Measurements from ENCODE around the gene PADI4.

PADI4 gene

DNA sequence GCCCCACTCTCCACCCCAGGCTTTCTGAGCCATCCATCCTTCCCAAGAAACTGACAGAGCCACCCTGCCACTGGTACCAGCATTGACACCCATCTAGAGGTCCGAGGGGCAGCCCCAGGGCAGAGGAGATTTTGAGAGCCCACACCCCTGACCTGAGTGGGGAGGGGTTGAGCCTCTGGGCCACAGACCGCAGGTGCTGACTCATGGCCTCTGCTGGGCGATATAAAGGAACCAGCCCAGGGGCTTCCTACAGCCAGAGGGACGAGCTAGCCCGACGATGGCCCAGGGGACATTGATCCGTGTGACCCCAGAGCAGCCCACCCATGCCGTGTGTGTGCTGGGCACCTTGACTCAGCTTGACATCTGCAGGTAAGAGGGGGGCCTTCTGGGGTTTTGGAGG, at the start of gene PADI4:
Gene PADI4 (plus strand): TSS at position 252 of the 400 bp plus-strand sequence. CDS start 26 bp downstream, at position 278.
- no peak within 1 kb of the TSS for H3K4me3 ChIP-seq (replicated peaks; ENCODE audit: low read depth, low read length)
- no peak for DNase-seq (ENCODE audit: extremely low read depth, low read depth)
- TF ChIP-seq, protein P1, sequence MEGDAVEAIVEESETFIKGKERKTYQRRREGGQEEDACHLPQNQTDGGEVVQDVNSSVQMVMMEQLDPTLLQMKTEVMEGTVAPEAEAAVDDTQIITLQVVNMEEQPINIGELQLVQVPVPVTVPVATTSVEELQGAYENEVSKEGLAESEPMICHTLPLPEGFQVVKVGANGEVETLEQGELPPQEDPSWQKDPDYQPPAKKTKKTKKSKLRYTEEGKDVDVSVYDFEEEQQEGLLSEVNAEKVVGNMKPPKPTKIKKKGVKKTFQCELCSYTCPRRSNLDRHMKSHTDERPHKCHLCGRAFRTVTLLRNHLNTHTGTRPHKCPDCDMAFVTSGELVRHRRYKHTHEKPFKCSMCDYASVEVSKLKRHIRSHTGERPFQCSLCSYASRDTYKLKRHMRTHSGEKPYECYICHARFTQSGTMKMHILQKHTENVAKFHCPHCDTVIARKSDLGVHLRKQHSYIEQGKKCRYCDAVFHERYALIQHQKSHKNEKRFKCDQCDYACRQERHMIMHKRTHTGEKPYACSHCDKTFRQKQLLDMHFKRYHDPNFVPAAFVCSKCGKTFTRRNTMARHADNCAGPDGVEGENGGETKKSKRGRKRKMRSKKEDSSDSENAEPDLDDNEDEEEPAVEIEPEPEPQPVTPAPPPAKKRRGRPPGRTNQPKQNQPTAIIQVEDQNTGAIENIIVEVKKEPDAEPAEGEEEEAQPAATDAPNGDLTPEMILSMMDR (IDR thresholded peaks at IDR 0.05; ENCODE audit: low read depth, low read length, missing control alignments) = no peak

GRCh38 chr1:17258758-17259130, 49.3 kb upstream of the PADI4 start:
- TF ChIP-seq, protein P1 (IDR thresholded peaks at IDR 0.05; ENCODE audit: low read depth, low read length, missing control alignments) = no peak
- H3K4me3 ChIP-seq (replicated peaks; ENCODE audit: low read depth, low read length) = no peak overlapping the region
- DNase-seq (ENCODE audit: extremely low read depth, low read depth) = no peak

DNA sequence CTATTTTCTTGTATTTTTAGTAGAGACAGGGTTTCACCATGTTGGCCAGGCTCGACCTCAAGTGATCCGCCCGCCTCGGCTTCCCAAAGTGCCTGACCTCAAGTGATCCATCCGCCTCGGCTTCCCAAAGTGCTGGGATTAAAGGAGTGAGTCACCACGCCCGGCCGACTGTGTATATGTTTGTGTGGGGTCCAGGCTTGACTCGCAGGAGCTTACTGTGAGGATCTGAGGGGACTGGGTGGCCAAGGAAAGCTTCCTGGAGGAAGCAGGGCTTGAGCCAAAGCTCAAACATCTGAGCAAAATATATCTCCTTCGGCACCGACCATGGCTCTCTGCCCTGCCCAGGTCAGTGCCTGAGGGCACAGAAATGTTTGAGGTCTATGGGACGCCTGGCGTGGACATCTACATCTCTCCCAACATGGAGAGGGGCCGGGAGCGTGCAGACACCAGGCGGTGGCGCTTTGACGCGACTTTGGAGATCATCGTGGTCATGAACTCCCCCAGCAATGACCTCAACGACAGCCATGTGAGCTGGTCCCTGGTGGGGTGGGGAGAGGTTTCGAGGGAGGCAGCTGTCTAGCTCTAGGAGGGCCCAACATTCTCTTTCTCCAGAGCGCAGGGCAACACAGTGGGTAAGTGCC, 48.6 kb upstream of the PADI4 start:
- TF ChIP-seq, protein P1 (IDR thresholded peaks at IDR 0.05; ENCODE audit: low read depth, low read length, missing control alignments) = no peak
- peak; percentile 17 for DNase-seq (ENCODE audit: extremely low read depth, low read depth)
- H3K4me3 ChIP-seq (replicated peaks; ENCODE audit: low read depth, low read length) = no peak overlapping the region

DNA sequence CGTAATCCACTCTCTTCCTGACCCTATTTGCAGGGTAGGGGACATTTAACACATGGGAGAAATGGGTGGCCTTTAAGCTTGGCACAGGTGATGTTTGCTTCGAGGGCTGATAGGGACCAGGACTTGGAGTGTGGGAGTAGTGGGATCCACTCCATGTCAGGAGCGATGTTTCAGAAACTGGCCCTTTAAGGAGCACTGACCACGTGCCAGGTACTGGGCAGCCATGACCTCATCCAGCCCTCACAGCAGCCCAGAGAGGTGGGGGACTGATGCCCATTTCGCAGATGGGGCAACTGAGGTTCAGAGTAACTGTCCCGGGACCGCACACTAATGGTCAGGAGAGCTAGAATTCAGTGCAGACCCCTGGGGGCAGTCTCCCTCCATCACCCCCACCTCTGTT, 47.7 kb upstream of the PADI4 start:
- H3K4me3 ChIP-seq (replicated peaks; ENCODE audit: low read depth, low read length) = no peak overlapping the region
- no peak for DNase-seq (ENCODE audit: extremely low read depth, low read depth)
- TF ChIP-seq, protein P1 (IDR thresholded peaks at IDR 0.05; ENCODE audit: low read depth, low read length, missing control alignments) = no peak

GRCh38 chr1:17260738-17261137, 47.3 kb upstream of the PADI4 start:
- TF ChIP-seq, protein P1 (IDR thresholded peaks at IDR 0.05; ENCODE audit: low read depth, low read length, missing control alignments) = no peak
- no peak overlapping the region for H3K4me3 ChIP-seq (replicated peaks; ENCODE audit: low read depth, low read length)
- no peak for DNase-seq (ENCODE audit: extremely low read depth, low read depth)

GRCh38 chr1:17263936-17264335, 44.1 kb upstream of the PADI4 start:
- no peak overlapping the region for H3K4me3 ChIP-seq (replicated peaks; ENCODE audit: low read depth, low read length)
- DNase-seq (ENCODE audit: extremely low read depth, low read depth) = no peak
- TF ChIP-seq, protein P1 (IDR thresholded peaks at IDR 0.05; ENCODE audit: low read depth, low read length, missing control alignments) = no peak

DNA sequence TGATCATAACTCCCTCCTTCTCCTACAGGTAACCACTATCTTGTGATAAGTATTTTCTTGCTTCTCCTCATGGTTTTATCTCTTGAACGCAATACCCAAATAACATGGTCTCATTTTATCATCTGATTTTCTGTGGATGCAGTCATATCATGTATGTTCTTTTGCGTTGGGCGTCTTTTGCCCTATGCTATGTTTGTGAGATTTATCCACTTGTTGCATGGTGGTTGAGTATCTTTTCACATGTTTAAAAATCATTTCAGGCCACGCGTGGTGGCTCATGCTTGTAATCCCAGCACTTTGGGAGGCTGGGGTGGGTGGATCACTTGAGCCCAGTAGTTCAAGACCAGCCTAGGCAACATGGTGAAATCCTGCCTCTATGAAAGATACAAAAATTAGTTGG, 43.5 kb upstream of the PADI4 start:
- TF ChIP-seq, protein P1 (IDR thresholded peaks at IDR 0.05; ENCODE audit: low read depth, low read length, missing control alignments) = no peak
- no peak overlapping the region for H3K4me3 ChIP-seq (replicated peaks; ENCODE audit: low read depth, low read length)
- no peak for DNase-seq (ENCODE audit: extremely low read depth, low read depth)
